GM18517 (cell line): Measurements from ENCODE around the gene PHF8.

Experiments used
- ATAC-seq: cut with Tn5 transposase; IDR thresholded peaks from one replicate; pipeline ENCODE4 v1.9.1; 2021; ENCODE audit warnings: mild to moderate bottlenecking, moderate library complexity; ENCODE audit not compliant: unreplicated experiment

PHF8 gene

DNA sequence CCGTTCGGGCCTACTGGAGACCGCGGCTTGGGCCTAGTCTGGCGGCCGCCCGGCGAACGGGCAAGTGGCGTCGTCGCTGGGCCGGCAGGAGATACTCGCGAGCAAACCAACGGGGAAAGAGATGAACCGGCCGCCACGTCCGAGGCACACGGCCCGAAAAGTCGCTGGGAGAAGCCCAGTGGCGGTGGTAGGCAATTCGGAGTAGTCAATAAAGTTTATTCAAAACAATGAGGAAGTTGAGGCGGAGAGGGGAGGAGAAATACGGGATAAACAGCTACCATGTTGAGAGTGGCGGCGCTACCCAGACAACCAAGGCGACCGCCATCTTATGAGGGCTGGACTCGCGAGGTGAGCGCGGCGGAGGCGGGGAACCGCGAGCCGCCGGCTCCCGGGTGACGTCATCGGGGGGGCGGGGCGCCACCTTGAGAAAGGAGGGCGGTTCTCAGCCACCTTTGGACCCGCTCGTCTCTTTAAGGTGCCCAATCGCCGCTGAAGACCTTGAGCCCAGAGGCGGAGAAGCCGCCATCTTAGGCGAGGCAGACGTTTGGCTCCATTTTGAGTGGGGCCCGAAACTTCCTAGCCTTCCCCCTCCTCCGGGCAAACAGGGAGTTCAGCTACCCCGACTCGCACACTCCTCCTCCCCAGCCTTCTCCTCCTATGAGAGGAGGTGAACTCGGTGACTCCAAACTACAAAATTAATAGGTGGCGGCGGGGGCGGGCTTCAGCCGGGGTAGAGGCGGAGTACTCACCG, at the start of gene PHF8:
TSS of gene PHF8 (minus strand) at position 348 of the 751 bp plus-strand sequence. CDS start 1,745 bp downstream, outside the sequence.
- peak; percentile 86 for ATAC-seq

DNA sequence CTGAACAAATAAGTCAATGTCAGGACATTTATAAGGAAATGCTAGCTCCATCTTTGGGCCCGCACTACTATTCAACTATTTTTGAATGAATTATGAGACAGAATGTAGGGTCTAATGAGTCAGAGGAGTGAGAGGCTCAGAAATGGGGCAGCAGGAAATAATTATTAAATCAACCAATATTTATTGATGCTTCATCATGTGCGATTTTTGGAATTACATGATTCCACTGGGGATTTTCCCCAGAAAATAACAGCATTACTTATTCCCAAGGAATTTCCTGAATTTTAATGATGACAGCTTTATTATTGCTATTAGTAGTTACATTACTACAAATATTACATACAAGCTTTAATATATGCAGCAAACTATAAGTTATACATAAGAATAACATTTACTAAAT, 49.3 kb upstream of the PHF8 start:
- no peak for ATAC-seq

GRCh38 chrX:54093159-54093558, 48.9 kb upstream of the PHF8 start:
- no peak for ATAC-seq

DNA sequence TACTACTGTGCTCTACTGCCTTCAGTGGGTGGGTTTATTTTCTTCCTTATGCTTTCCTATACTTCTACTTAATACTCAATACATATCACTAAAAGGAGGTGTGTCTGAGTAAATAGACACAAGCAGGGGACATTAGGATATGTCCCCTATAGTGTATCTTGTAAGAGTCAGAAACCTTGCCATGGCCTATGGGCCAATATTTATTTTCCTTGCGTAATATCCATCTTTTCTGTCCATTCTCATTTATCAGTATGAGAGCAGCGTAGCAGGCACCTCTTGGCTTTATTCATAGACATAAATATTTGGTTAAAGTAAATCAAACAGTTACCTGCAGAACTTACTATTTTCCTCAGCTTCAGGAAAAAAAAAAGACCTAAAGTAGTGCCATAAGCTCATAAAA, 46.6 kb upstream of the PHF8 start:
- ATAC-seq = no peak

- ATAC-seq = no peak
These were observed 44.9 kb upstream of the PHF8 start for GRCh38 chrX:54089191-54089590.

- ATAC-seq = no peak
These were observed 43.4 kb upstream of the PHF8 start for GRCh38 chrX:54087661-54088060.

GRCh38 chrX:54085666-54086065, 41.4 kb upstream of the PHF8 start:
- ATAC-seq = no peak

DNA sequence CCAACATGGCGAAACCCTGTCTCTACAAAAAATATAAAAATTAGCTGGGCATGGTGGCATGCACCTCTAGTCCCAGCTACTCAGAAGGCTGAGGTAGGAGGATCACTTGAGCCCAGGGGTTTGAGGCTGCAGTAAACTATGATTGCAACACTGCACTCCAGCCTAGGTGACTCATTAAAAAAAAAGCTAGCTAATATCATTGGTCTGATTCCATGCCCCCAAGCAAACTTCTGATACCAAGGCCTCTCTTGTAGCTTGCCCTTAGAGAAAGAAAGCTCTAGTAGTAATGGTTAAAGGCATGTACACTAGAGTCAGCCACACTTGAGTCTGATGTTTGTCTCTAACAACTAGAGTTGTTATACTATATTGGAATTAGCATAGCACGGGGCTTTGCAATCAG, 32.6 kb upstream of the PHF8 start:
- no peak for ATAC-seq

GRCh38 chrX:54074826-54075225, 30.6 kb upstream of the PHF8 start:
- no peak for ATAC-seq

- no peak for ATAC-seq
These were observed 23.5 kb upstream of the PHF8 start for GRCh38 chrX:54067766-54068165.

GRCh38 chrX:54066841-54067240, 22.6 kb upstream of the PHF8 start:
- no peak for ATAC-seq

DNA sequence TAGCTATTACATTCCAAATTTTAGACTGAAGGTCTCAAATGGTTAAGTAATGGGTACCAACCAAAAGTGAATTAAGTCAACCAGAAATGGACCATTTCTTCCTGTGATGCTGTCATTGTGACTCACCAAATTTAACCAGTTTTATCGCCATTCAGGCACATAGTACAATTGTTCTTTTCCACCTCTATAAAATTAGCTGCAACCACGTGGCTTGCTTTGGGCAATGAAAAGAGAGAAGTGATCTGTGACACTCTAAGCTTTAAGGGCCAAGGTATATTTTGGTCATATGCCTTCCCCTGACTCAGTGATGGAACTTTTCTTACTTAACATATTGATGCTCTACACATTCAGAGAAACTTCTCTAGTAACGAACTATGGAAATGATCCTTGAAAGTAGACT, 20.3 kb upstream of the PHF8 start:
- ATAC-seq = no peak

GRCh38 chrX:54063361-54063760, 19.1 kb upstream of the PHF8 start:
- no peak for ATAC-seq

DNA sequence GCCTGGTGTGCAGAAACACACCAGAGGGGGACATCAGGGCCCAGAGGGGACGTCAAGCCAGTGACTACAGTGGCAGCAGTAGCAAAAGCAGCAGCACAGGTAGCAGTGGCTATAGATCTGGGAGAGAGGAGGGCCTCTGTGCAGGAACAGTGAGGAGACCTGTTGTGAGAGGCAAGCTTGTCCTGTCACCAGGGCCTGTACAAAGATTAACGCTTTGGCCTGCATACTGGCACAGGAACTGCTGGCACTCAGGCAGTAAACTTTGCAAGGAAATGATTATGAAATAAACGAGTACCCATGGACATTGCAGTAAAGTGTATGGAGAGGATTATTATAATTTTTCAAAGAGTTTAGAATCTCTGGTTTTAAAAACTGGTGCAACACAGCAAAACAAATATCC, 5.5 kb upstream of the PHF8 start:
- ATAC-seq = no peak

DNA sequence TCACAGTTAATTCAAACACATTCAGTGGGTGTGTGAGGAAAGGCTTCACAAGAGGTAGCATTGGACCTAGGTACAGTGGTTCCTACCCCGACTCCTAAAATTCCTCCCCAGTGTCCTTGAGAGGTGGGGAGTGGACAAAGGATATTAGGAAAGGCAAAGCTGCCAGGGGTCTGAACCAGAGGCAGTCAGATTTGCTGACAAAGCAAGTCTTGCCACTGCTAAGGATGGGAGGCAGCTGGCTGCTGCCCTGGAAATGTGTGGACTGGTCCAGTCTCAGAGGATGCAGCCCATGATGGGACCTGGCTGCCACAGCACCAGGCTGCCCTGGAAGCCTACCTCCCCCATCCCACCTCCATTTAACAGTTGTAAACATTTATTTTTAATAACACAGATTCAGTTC, 4.1 kb upstream of the PHF8 start:
- no peak for ATAC-seq

GRCh38 chrX:54045563-54046228, 1.4 kb upstream of the PHF8 start:
- no peak for ATAC-seq

- no peak for ATAC-seq
These were observed 635 bp upstream of the PHF8 start for GRCh38 chrX:54044877-54045338.

GRCh38 chrX:54043541-54044125, 640 bp downstream of the PHF8 start:
- peak; percentile 6 for ATAC-seq

DNA sequence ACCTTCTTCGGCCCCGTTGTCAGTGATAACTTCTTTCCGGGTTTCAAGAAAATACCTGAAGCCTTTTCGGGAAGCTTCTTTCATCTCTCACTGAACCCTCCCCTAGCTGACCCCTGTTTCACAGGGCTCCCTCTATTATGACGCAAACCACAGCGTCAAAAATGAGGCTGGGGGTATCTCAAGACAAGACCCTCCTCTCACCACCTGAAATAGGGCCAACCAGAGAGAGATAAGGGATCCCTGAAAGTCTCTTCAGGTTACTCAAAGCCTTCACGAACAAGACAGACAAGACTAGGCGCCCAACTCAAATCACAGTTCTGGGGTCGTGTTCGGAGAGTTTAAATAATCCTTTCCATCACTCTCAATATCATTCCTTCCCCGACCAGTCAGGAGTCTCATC, 1.2 kb downstream of the PHF8 start:
- no peak for ATAC-seq

- no peak for ATAC-seq
These were observed 1.7 kb downstream of the PHF8 start for GRCh38 chrX:54042609-54043021.

DNA sequence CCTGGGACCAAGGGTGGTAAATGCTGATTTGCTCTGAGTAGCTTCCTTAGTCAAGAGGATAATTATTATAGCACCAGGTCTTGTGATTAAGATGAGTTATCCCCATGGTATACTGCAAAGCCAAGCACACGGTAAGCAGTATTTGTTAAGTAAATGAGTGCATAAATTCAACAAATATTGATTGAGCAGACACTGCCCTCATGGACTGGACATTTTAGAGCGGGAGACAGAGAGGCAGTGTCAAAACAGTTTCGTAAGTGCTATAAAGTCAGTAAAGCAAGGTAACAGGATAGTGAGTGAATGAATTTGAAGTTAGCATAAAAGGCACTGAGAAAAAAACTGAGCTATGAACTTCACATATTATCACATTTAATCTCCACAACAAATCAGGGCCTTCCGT, 13.9 kb downstream of the PHF8 start:
- ATAC-seq = no peak

GRCh38 chrX:54029529-54030143, 14.6 kb downstream of the PHF8 start:
- ATAC-seq = no peak
